SK-N-SH (cell line): ENCODE results near the gene LONRF2. TPM values are rescaled to one million over a fixed set of nuclear protein-coding genes. Genes with fewer than 3 reads are reported as not detected.

ENCODE experiments used
- CTCF ChIA-PET: fragments of 300-600, 350-600 bp; formaldehyde crosslinking; extraction: SDS; loops from one replicate; lab custom pipeline; 2021; lab: Yijun Ruan, JAX
- POLR2A ChIA-PET: fragments of 350-600 bp; sonication (Branson Sonifier 250); formaldehyde crosslinking; extraction: SDS; loops from one replicate; lab custom pipeline; 2020; ENCODE audit warnings: antibody characterized with exemption, inconsistent platforms; lab: Yijun Ruan, JAX
- DNase-seq: peaks from one replicate; pipeline ENCODE4 v3.0.0; 2012
- H2AFZ ChIP-seq: fragments of 200-600 bp; sonication (generic); 2 replicates; pipeline ENCODE4 v1.8.1; 2016; ENCODE audit warnings: antibody characterized with exemption, mild to moderate bottlenecking, low read depth
- H3F3A ChIP-seq: fragments of 200-600 bp; sonication (generic); replicated peaks from 2 replicates; pipeline ENCODE3; 2016; ENCODE audit warnings: antibody characterized with exemption, mild to moderate bottlenecking; ENCODE audit not compliant: insufficient read depth
- H3K27ac ChIP-seq, 2 experiments: fragments of 200-500 bp in 1 of 2; fragments of 200-600 bp in 1 of 2; sonication (Bioruptor generic) in 1 of 2; sonication (generic), shearing (Covaris generic) in 1 of 2; 2 replicates each; pipeline versions ENCODE4 v1.5.1 to v1.6.1; 2014 to 2016; ENCODE audit warnings: low read depth in 2 of 2, inconsistent platforms in 1 of 2, low read length in 1 of 2, mild to moderate bottlenecking in 1 of 2, mixed read lengths in 1 of 2
- H3K27me3 ChIP-seq: fragments of 200-600 bp; sonication (generic), shearing (Covaris generic); 2 replicates; pipeline ENCODE4 v1.6.1; 2016; ENCODE audit warnings: mixed run types; ENCODE audit not compliant: insufficient read depth
- H3K36me3 ChIP-seq, 2 experiments: fragments of 200-500 bp in 1 of 2; fragments of 200-600 bp in 1 of 2; sonication (Bioruptor generic) in 1 of 2; sonication (generic) in 1 of 2; replicated peaks in 1 of 2; 2 replicates each; pipeline versions ENCODE3 to v1.5.1; 2014 to 2016; ENCODE audit warnings: low read length in 1 of 2, mild to moderate bottlenecking in 1 of 2; ENCODE audit not compliant: insufficient read depth in 2 of 2, control insufficient read depth in 1 of 2
- H3K4me1 ChIP-seq, 2 experiments: fragments of 200-500 bp in 1 of 2; fragments of 200-600 bp in 1 of 2; sonication (Bioruptor generic) in 1 of 2; sonication (generic), shearing (Covaris generic) in 1 of 2; 2 replicates each; pipeline versions ENCODE4 v1.5.1 to v1.6.1; 2014 to 2016; ENCODE audit warnings: low read depth in 1 of 2, low read length in 1 of 2, mixed run types in 1 of 2; ENCODE audit not compliant: insufficient read depth in 2 of 2, control insufficient read depth in 1 of 2
- H3K4me2 ChIP-seq: fragments of 200-600 bp; sonication (generic), shearing (Covaris generic); 2 replicates; pipeline ENCODE4 v1.6.1; 2017; ENCODE audit warnings: mixed run types
- H3K4me3 ChIP-seq, 2 experiments: fragments of 200-500 bp in 1 of 2; fragments of 200-600 bp in 1 of 2; sonication (Bioruptor generic) in 1 of 2; sonication (generic), shearing (Covaris generic) in 1 of 2; 2 replicates each; pipeline versions ENCODE4 v1.5.1 to v1.8.1; 2014 to 2016; ENCODE audit warnings: low read depth in 2 of 2, inconsistent platforms in 1 of 2, low read length in 1 of 2, mild to moderate bottlenecking in 1 of 2, mixed read lengths in 1 of 2, moderate library complexity in 1 of 2
- H3K79me2 ChIP-seq: fragments of 200-600 bp; sonication (generic); 2 replicates; pipeline ENCODE4 v1.8.1; 2017; ENCODE audit warnings: mild to moderate bottlenecking; ENCODE audit not compliant: insufficient read depth
- H3K9ac ChIP-seq: fragments of 200-600 bp; sonication (generic); 2 replicates; pipeline ENCODE4 v1.6.1; 2017; ENCODE audit warnings: mixed run types
- H3K9me2 ChIP-seq: fragments of 200-600 bp; sonication (generic); 2 replicates; pipeline ENCODE4 v1.6.1; 2017; ENCODE audit warnings: mixed run types
- H3K9me3 ChIP-seq: fragments of 200-600 bp; sonication (generic); 2 replicates; pipeline ENCODE4 v1.6.1; 2017; ENCODE audit warnings: mixed run types, mild to moderate bottlenecking, moderate library complexity
- H4K20me1 ChIP-seq: fragments of 200-600 bp; sonication (generic); 2 replicates; pipeline ENCODE4 v1.6.1; 2017; ENCODE audit warnings: mild to moderate bottlenecking, mixed run types; ENCODE audit not compliant: insufficient read depth
- ELF1 ChIP-seq: IDR thresholded peaks from 2 replicates; pipeline ENCODE4 v1.4.0; 2012
- EZH2phosphoT487 ChIP-seq: fragments of 200-600 bp; sonication (generic); IDR thresholded peaks from 2 replicates; pipeline ENCODE4 v1.6.1; 2017; ENCODE audit warnings: low read depth, mixed run types, mild to moderate bottlenecking, antibody characterized with exemption, moderate library complexity, borderline replicate concordance
- FOSL2 ChIP-seq: IDR thresholded peaks from 2 replicates; pipeline ENCODE4 v1.4.0; 2012; ENCODE audit warnings: low read depth, mild to moderate bottlenecking, moderate library complexity, borderline replicate concordance
- FOXM1 ChIP-seq: IDR thresholded peaks from 2 replicates; pipeline ENCODE4 v1.4.0; 2012; ENCODE audit warnings: low read depth, mild to moderate bottlenecking
- JUND ChIP-seq: IDR thresholded peaks from 2 replicates; pipeline ENCODE4 v1.4.0; 2012
- MEF2A ChIP-seq: IDR thresholded peaks from 2 replicates; pipeline ENCODE4 v1.4.0; 2012; ENCODE audit warnings: low read depth, borderline replicate concordance
- MXI1 ChIP-seq: IDR thresholded peaks from 2 replicates; pipeline ENCODE4 v1.6.1; 2012; ENCODE audit warnings: mild to moderate bottlenecking, low read depth, low read length, improper control_type of control experiment
- NFIC ChIP-seq: IDR thresholded peaks from 2 replicates; pipeline ENCODE4 v1.4.0; 2012; ENCODE audit warnings: borderline replicate concordance
- RAD21 ChIP-seq: IDR thresholded peaks from 2 replicates; pipeline ENCODE4 v1.6.1; 2012; ENCODE audit warnings: mild to moderate bottlenecking, low read length
- RCOR1 ChIP-seq: fragments of 150-350 bp; IDR thresholded peaks from 2 replicates; pipeline ENCODE4 v1.6.1; 2017; ENCODE audit warnings: antibody characterized with exemption, low read length
- SIN3A ChIP-seq: IDR thresholded peaks from 2 replicates; pipeline ENCODE4 v1.6.1; 2012; ENCODE audit warnings: low read depth, mild to moderate bottlenecking, low read length, moderate library complexity, borderline replicate concordance
- SMC3 ChIP-seq: IDR thresholded peaks from 2 replicates; pipeline ENCODE4 v1.6.1; 2012; ENCODE audit warnings: low read depth, low read length, improper control_type of control experiment
- TAF1 ChIP-seq: IDR thresholded peaks from 2 replicates; pipeline ENCODE4 v1.6.1; 2012; ENCODE audit warnings: low read depth, mild to moderate bottlenecking, low read length, moderate library complexity, borderline replicate concordance
- TCF12 ChIP-seq: IDR thresholded peaks from 2 replicates; pipeline ENCODE4 v1.4.0; 2012
- YY1 ChIP-seq: IDR thresholded peaks from 2 replicates; pipeline ENCODE4 v1.4.0; 2012; ENCODE audit warnings: low read depth, mild to moderate bottlenecking
- WGBS: methylation state at CpG from one replicate; pipeline ENCODE4 v1.1.6; 2017; ENCODE audit warnings: low lambda C conversion rate; 5-methylcytosine and 5-hydroxymethylcytosine counted together
- polyA plus RNA-seq, 3 experiments: library from polyadenylated mRNA; depleted of rRNA; stranded (reverse); fragments of >200 nt; gene quantifications; 2 replicates each; pipeline ENCODE4 v1.2.3, GENCODE V29; 2012
- TF ChIP-seq, protein P1 (sequence below): IDR thresholded peaks from 2 replicates; pipeline ENCODE4 v1.4.0; 2012; ENCODE audit warnings: low read depth, borderline replicate concordance
- TF ChIP-seq, protein P2 (sequence below): IDR thresholded peaks from 2 replicates; pipeline ENCODE4 v1.4.0; 2012; ENCODE audit warnings: low read depth, borderline replicate concordance
- TF ChIP-seq, protein P3 (sequence below): fragments of 150-350 bp; IDR thresholded peaks from 2 replicates; pipeline ENCODE4 v1.6.1; 2017; ENCODE audit warnings: antibody characterized with exemption, low read length, low read depth, borderline replicate concordance
- TF ChIP-seq, protein P4 (sequence below): IDR thresholded peaks from 2 replicates; pipeline ENCODE4; 2012
- TF ChIP-seq, protein P5 (sequence below): fragments of 200-600 bp; sonication (generic); IDR thresholded peaks from 2 replicates; pipeline ENCODE4 v1.6.1; 2017; ENCODE audit warnings: antibody characterized with exemption, mild to moderate bottlenecking, moderate library complexity
- TF ChIP-seq, protein P6 (sequence below): IDR thresholded peaks from 2 replicates; pipeline ENCODE4 v1.4.0; 2012; ENCODE audit warnings: low read depth

The LONRF2 gene
- polyA plus RNA-seq, 1 of the 3 experiments (the other 2 are of a cell fraction): 2.0 TPM

DNA sequence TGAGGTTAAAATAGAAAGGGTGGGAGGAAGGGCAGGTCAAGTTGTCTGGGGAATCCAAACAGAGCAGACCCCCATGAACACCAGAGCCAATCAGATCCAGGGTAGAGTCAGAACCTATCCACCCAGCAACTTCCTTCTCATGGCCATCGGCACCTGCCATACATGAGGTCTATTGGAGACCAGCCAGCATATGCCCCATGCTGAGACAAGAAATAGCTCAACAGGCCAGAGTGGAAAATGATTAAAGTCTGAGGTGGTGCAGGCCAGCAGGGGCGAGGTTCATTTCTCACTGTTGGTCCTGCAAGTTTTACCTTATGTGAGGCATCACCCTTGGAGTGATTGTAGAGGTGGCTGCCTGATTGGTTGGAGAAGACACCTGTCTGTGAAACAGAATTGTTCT is 89.2 kb downstream of the LONRF2 start:
- Histone ChIP-seq H3K27ac (no peak overlapping the region), H3K4me3 (no peak overlapping the region), H3K27me3 (no peaks in the 10 kb centered on the region; the same call in 1 of the 2 replicates), H3K36me3 (no peaks in the 10 kb centered on the region), H3K79me2 (no peaks in the 10 kb centered on the region), H3K9me3 (no peaks in the 10 kb centered on the region), H3K9me2 (no peaks in the 10 kb centered on the region), H3F3A (no peaks in the 10 kb centered on the region), H2AFZ (no peak overlapping the region), H3K9ac (no peak overlapping the region), H3K4me1 (peaks cover 0 to 7% of the 10 kb centered on the region in 2 experiments; a peak in 1 of 4 replicates), H3K4me2 (no peak overlapping the region), H4K20me1 (no peaks in the 10 kb centered on the region)
- TF ChIP-seq NFIC: no peak
- no peak for TF ChIP-seq TCF12
- TF ChIP-seq, protein P1, sequence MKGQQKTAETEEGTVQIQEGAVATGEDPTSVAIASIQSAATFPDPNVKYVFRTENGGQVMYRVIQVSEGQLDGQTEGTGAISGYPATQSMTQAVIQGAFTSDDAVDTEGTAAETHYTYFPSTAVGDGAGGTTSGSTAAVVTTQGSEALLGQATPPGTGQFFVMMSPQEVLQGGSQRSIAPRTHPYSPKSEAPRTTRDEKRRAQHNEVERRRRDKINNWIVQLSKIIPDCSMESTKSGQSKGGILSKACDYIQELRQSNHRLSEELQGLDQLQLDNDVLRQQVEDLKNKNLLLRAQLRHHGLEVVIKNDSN: no peak
- no peak for TF ChIP-seq FOXM1
- TF ChIP-seq, protein P2, sequence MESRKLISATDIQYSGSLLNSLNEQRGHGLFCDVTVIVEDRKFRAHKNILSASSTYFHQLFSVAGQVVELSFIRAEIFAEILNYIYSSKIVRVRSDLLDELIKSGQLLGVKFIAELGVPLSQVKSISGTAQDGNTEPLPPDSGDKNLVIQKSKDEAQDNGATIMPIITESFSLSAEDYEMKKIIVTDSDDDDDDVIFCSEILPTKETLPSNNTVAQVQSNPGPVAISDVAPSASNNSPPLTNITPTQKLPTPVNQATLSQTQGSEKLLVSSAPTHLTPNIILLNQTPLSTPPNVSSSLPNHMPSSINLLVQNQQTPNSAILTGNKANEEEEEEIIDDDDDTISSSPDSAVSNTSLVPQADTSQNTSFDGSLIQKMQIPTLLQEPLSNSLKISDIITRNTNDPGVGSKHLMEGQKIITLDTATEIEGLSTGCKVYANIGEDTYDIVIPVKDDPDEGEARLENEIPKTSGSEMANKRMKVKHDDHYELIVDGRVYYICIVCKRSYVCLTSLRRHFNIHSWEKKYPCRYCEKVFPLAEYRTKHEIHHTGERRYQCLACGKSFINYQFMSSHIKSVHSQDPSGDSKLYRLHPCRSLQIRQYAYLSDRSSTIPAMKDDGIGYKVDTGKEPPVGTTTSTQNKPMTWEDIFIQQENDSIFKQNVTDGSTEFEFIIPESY: no peak
- no peak for TF ChIP-seq RCOR1
- TF ChIP-seq YY1: no peak
- TF ChIP-seq, protein P3, sequence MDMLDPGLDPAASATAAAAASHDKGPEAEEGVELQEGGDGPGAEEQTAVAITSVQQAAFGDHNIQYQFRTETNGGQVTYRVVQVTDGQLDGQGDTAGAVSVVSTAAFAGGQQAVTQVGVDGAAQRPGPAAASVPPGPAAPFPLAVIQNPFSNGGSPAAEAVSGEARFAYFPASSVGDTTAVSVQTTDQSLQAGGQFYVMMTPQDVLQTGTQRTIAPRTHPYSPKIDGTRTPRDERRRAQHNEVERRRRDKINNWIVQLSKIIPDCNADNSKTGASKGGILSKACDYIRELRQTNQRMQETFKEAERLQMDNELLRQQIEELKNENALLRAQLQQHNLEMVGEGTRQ: no peak
- no peak for TF ChIP-seq MEF2A
- TF ChIP-seq RAD21: no peak
- no peak for TF ChIP-seq MXI1
- TF ChIP-seq JUND: no peak
- no peak for TF ChIP-seq ELF1
- TF ChIP-seq, protein P4, sequence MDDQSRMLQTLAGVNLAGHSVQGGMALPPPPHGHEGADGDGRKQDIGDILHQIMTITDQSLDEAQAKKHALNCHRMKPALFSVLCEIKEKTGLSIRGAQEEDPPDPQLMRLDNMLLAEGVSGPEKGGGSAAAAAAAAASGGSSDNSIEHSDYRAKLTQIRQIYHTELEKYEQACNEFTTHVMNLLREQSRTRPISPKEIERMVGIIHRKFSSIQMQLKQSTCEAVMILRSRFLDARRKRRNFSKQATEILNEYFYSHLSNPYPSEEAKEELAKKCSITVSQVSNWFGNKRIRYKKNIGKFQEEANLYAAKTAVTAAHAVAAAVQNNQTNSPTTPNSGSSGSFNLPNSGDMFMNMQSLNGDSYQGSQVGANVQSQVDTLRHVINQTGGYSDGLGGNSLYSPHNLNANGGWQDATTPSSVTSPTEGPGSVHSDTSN: no peak
- DNase-seq: no peak
- POLR2A ChIA-PET: no interaction called here
- CTCF ChIA-PET: interaction anchor here (0.7 to 3.8 kb wide), 3 partner anchors 14 to 29 kb away, joined by 3 to 20 read pairs (median 3); no protein-coding TSS in a partner anchor
- WGBS: 29% methylated on average over 2 of the region's 2 CpGs

DNA sequence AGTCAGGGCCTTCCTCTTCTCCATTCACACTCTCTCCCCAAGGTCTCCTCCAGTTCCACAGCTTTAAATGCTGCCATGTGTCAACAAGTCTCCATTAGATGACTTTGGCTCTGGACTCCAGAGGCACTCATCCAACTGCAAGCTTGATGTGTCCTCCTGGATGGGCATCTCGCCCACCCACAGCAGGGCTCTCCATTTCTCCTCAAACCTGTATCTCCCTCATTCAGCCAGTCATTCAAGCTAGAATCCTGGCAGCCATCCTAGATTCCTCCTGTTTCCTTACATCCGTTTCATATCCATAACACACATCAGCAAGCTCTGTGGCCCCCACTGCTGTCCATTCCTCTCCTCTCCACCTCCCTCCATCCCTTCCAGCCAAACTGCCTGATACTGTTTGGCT is 91.5 kb downstream of the LONRF2 start:
- H3K9ac ChIP-seq: no peak overlapping the region
- H3K9me2 ChIP-seq: no peaks in the 10 kb centered on the region
- H3K4me1 ChIP-seq: peaks cover 0 to 14% of the 10 kb centered on the region in 2 experiments; a peak in 2 of 4 replicates
- H3K36me3 ChIP-seq: no peaks in the 10 kb centered on the region
- CTCF ChIA-PET: interaction anchor here (0.9 to 3.8 kb wide), 5 partner anchors 14 to 411 kb away, joined by 3 to 20 read pairs (median 4); no protein-coding TSS in a partner anchor
- DNase-seq: no peak
- no peaks in the 10 kb centered on the region for H3F3A ChIP-seq
- no peak overlapping the region for H3K4me2 ChIP-seq
- no peak overlapping the region for H3K27ac ChIP-seq
- no peaks in the 10 kb centered on the region for H3K9me3 ChIP-seq
- no peak overlapping the region for H3K4me3 ChIP-seq
- no peaks in the 10 kb centered on the region; the same call in 1 of the 2 replicates for H3K27me3 ChIP-seq
- H4K20me1 ChIP-seq: no peaks in the 10 kb centered on the region
- WGBS: 42% methylated on average over 2 of the region's 2 CpGs
- POLR2A ChIA-PET: no interaction called here
- no peak overlapping the region for H2AFZ ChIP-seq
- no peaks in the 10 kb centered on the region for H3K79me2 ChIP-seq
- no peak for TF ChIP-seq YY1
- no peak for TF ChIP-seq JUND
- TF ChIP-seq TAF1: no peak
- no peak for TF ChIP-seq SMC3
- no peak for TF ChIP-seq EZH2phosphoT487
- no peak for TF ChIP-seq RCOR1
- TF ChIP-seq FOXM1: no peak
- TF ChIP-seq, protein P5, sequence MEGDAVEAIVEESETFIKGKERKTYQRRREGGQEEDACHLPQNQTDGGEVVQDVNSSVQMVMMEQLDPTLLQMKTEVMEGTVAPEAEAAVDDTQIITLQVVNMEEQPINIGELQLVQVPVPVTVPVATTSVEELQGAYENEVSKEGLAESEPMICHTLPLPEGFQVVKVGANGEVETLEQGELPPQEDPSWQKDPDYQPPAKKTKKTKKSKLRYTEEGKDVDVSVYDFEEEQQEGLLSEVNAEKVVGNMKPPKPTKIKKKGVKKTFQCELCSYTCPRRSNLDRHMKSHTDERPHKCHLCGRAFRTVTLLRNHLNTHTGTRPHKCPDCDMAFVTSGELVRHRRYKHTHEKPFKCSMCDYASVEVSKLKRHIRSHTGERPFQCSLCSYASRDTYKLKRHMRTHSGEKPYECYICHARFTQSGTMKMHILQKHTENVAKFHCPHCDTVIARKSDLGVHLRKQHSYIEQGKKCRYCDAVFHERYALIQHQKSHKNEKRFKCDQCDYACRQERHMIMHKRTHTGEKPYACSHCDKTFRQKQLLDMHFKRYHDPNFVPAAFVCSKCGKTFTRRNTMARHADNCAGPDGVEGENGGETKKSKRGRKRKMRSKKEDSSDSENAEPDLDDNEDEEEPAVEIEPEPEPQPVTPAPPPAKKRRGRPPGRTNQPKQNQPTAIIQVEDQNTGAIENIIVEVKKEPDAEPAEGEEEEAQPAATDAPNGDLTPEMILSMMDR: no peak
- no peak for TF ChIP-seq FOSL2
- TF ChIP-seq, protein P6, sequence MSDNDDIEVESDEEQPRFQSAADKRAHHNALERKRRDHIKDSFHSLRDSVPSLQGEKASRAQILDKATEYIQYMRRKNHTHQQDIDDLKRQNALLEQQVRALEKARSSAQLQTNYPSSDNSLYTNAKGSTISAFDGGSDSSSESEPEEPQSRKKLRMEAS: no peak
- TF ChIP-seq, protein P1: no peak
- TF ChIP-seq SIN3A: no peak
